HG03432 (cell line): Measurements from ENCODE around the gene BPTF.
A peak's percentile ranks its signal among the peaks of the same experiment; 100 is the strongest.
"Not testable (repeated sequence)": the region's sequence is repeated elsewhere in the genome, so short reads cannot be mapped to it uniquely, and the experiment has no call there.

Experiments
- ATAC-seq: cut with Tn5 transposase; IDR thresholded peaks from one replicate; pipeline ENCODE4 v1.9.1; 2021; ENCODE audit warnings: mild to moderate bottlenecking, moderate library complexity; ENCODE audit not compliant: unreplicated experiment

BPTF gene

GRCh38 chr17:67831268-67831667 is 6.0 kb downstream of the BPTF start:
- ATAC-seq: no peak

GRCh38 chr17:67833134-67833533 is 7.8 kb downstream of the BPTF start:
- no peak for ATAC-seq

GRCh38 chr17:67833946-67834631 is 8.8 kb downstream of the BPTF start:
- ATAC-seq: no peak

- no peak for ATAC-seq
Observed at GRCh38 chr17:67834634-67835033, 9.3 kb downstream of the BPTF start.

GRCh38 chr17:67836205-67836987 is 11.1 kb downstream of the BPTF start:
- no peak for ATAC-seq

GRCh38 chr17:67837965-67838364 is 12.7 kb downstream of the BPTF start:
- ATAC-seq: no peak

GRCh38 chr17:67838538-67838937 is 13.2 kb downstream of the BPTF start:
- no peak for ATAC-seq

GRCh38 chr17:67841992-67842391 is 16.7 kb downstream of the BPTF start:
- ATAC-seq: no peak

GRCh38 chr17:67842648-67843047 is 17.3 kb downstream of the BPTF start:
- ATAC-seq: no peak

GRCh38 chr17:67845374-67845773 is 20.1 kb downstream of the BPTF start:
- no peak for ATAC-seq

- not testable (repeated sequence) for ATAC-seq
Observed at GRCh38 chr17:67848189-67848588, 22.9 kb downstream of the BPTF start.

- ATAC-seq: not testable (repeated sequence)
Observed at GRCh38 chr17:67848846-67849245, 23.5 kb downstream of the BPTF start.

GRCh38 chr17:67850991-67851631 is 25.8 kb downstream of the BPTF start:
- ATAC-seq: no peak

- ATAC-seq: no peak
Observed at GRCh38 chr17:67853703-67854102, 28.4 kb downstream of the BPTF start.

- ATAC-seq: no peak
Observed at GRCh38 chr17:67854378-67854777, 29.1 kb downstream of the BPTF start.

GRCh38 chr17:67855504-67856324 is 30.4 kb downstream of the BPTF start:
- peak; percentile 45 for ATAC-seq

- not testable (repeated sequence) for ATAC-seq
Observed at GRCh38 chr17:67856402-67856801, 31.1 kb downstream of the BPTF start.

- ATAC-seq: no peak
Observed at GRCh38 chr17:67862614-67863217, 37.4 kb downstream of the BPTF start.

- ATAC-seq: peak; percentile 57
Observed at GRCh38 chr17:67863624-67864247, 38.4 kb downstream of the BPTF start.

GRCh38 chr17:67865438-67865837 is 40.1 kb downstream of the BPTF start:
- ATAC-seq: no peak
